GM19324 (cell line): ENCODE results near the gene CSNK2A3.
"Not testable (repeated sequence)": the region's sequence is repeated elsewhere in the genome, so short reads cannot be mapped to it uniquely, and the experiment has no call there.

Experiments
- ATAC-seq: cut with Tn5 transposase; IDR thresholded peaks from one replicate; pipeline ENCODE4 v1.9.1; 2021; ENCODE audit warnings: mild to moderate bottlenecking, moderate library complexity; ENCODE audit not compliant: unreplicated experiment, low FRiP score

The CSNK2A3 gene

GRCh38 chr11:11352878-11353277 is at the start of gene CSNK2A3:
Gene CSNK2A3, minus strand, starts transcription at chr11:11353250. Its CDS starts 131 bp downstream, at chr11:11353119.
- ATAC-seq, result not testable (repeated sequence)

GRCh38 chr11:11401960-11402535 is 49.0 kb upstream of the CSNK2A3 start:
- no peak for ATAC-seq

GRCh38 chr11:11400635-11401232 is 47.7 kb upstream of the CSNK2A3 start:
- ATAC-seq, result no peak

- no peak for ATAC-seq
These were observed 47.1 kb upstream of the CSNK2A3 start for GRCh38 chr11:11400121-11400520.

GRCh38 chr11:11397781-11398180 is 44.7 kb upstream of the CSNK2A3 start:
- ATAC-seq, result no peak

- no peak for ATAC-seq
These were observed 44.0 kb upstream of the CSNK2A3 start for GRCh38 chr11:11397036-11397415.

- ATAC-seq, result no peak
These were observed 43.4 kb upstream of the CSNK2A3 start for GRCh38 chr11:11396301-11397035.

- no peak for ATAC-seq
These were observed 42.1 kb upstream of the CSNK2A3 start for GRCh38 chr11:11395126-11395525.

GRCh38 chr11:11394241-11394640 is 41.2 kb upstream of the CSNK2A3 start:
- ATAC-seq, result no peak

- ATAC-seq, result no peak
These were observed 38.9 kb upstream of the CSNK2A3 start for GRCh38 chr11:11391796-11392463.

- ATAC-seq, result no peak
These were observed 38.1 kb upstream of the CSNK2A3 start for GRCh38 chr11:11391169-11391568.

GRCh38 chr11:11390068-11390771 is 37.2 kb upstream of the CSNK2A3 start:
- ATAC-seq, result no peak

- no peak for ATAC-seq
These were observed 36.2 kb upstream of the CSNK2A3 start for GRCh38 chr11:11389238-11389637.

- no peak for ATAC-seq
These were observed 34.7 kb upstream of the CSNK2A3 start for GRCh38 chr11:11387622-11388305.

GRCh38 chr11:11387207-11387606 is 34.2 kb upstream of the CSNK2A3 start:
- no peak for ATAC-seq

- ATAC-seq, result no peak
These were observed 31.8 kb upstream of the CSNK2A3 start for GRCh38 chr11:11384829-11385228.

- ATAC-seq, result no peak
These were observed 30.9 kb upstream of the CSNK2A3 start for GRCh38 chr11:11383995-11384394.

- ATAC-seq, result no peak
These were observed 29.9 kb upstream of the CSNK2A3 start for GRCh38 chr11:11382858-11383532.

GRCh38 chr11:11381471-11382105 is 28.5 kb upstream of the CSNK2A3 start:
- no peak for ATAC-seq
